ENCODE results near the gene NOVA2. TPM values are rescaled to one million over a fixed set of nuclear protein-coding genes. Genes with fewer than 3 reads are reported as not detected.

Gene NOVA2
- total and polyA plus RNA-seq, 4 donors, result 0.13 to 18.2 (median 8.1) TPM; not detected in 1

DNA sequence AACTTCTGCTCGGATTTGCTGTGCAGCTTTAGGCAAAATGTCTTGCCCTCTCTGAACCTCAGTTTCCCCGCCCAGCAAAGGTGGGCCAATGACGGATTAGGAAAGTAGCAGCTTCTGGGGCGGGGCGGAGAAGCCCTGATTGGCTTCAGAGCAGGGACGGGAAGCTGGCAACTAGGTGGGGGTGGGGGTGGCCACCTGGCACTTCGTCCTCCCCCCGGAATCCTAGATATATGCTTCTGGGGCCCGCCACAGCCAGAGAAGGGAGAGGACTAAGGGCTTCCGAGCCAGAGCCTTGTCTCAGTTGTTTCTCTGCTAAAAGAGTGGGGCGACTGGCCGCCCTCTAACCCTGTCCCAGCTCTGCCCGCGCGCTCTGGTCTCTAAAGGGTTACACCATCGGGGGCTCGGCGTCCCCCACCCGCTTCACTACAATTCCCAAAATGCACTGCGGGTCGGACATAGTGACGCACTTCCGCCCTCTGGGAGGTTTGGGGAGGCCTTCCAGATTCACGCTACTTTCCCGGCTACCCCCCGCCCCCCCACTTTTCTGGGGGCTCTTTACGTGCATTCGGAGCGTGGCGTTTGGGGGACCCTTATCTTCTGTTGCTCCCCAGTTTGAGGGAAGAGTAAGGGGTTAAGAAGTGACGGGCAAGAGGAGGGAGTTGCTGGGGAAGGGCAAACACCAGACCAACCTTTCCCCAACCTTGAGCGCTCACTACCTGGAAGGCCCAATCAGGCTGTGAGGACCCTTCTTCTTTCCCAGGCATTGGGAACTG, 87.1 kb downstream of the NOVA2 start:
- WGBS, 2 donors, result 0 to 1% methylated on average over 30 to 32 of the region's 32 CpGs
- peak; percentile 96 for ATAC-seq (ENCODE audit: low FRiP score)
- intact Hi-C loops (cut with DNase I), result no loop called here
- peak overlapping the region; percentile 77 to 88 for H3K4me3 ChIP-seq (ENCODE audit: low read length in 2 of 2)
- peak; percentile 94 to 96 for DNase-seq
- peaks cover 0 to 3% of the 10 kb centered on the region in 2 donors for H3K4me1 ChIP-seq (ENCODE audit: control insufficient read depth in 1 of 2, insufficient read depth in 2 of 2, low read length in 2 of 2)
- H3K9me3 ChIP-seq (ENCODE audit: control insufficient read depth, low read length), result no peaks in the 10 kb centered on the region
- H3K36me3 ChIP-seq (ENCODE audit: control insufficient read depth in 1 of 2, insufficient read depth in 2 of 2, low read length in 1 of 2), result no peaks in the 10 kb centered on the region
- H3K27ac ChIP-seq (ENCODE audit: low read depth in 1 of 2, low read length in 2 of 2), result peak overlapping the region; percentile 68 to 76
- H3K27me3 ChIP-seq (ENCODE audit: control insufficient read depth in 1 of 2, insufficient read depth in 2 of 2, low read length in 1 of 2), result no peaks in the 10 kb centered on the region

GRCh38 chr19:45885556-45886426, 87.9 kb downstream of the NOVA2 start, which contains the start of gene IRF2BP1:
Gene IRF2BP1 (minus strand): TSS chr19:45886141. CDS start chr19:45885774, 367 bp downstream.
- 0% methylated on average over 57 to 107 of the region's 107 CpGs for WGBS, 2 donors
- Histone ChIP-seq H3K4me3 (ENCODE audit: low read length in 2 of 2) (peak within 1 kb of the TSS; percentile 77 to 88), H3K4me1 (ENCODE audit: control insufficient read depth in 1 of 2, insufficient read depth in 2 of 2, low read length in 2 of 2) (peaks cover 0 to 3% of the 10 kb centered on the region in 2 donors), H3K36me3 (ENCODE audit: control insufficient read depth in 1 of 2, insufficient read depth in 2 of 2, low read length in 1 of 2) (no peaks in the 10 kb centered on the region), H3K9me3 (ENCODE audit: control insufficient read depth, low read length) (no peaks in the 10 kb centered on the region), H3K27ac (ENCODE audit: low read depth in 1 of 2, low read length in 2 of 2) (peak within 1 kb of the TSS; percentile 68 to 76), H3K27me3 (ENCODE audit: control insufficient read depth in 1 of 2, insufficient read depth in 2 of 2, low read length in 1 of 2) (no peaks in the 10 kb centered on the region)
- peak; percentile 95 to 96 for DNase-seq
- intact Hi-C loops (cut with DNase I), result no loop called here
- peak; percentile 93 for ATAC-seq (ENCODE audit: low FRiP score)

GRCh38 chr19:45884682-45885555, 88.7 kb downstream of the NOVA2 start:
- intact Hi-C loops (cut with DNase I), result loop anchor here in 1 of 2 donors (5.0 kb wide), 1 partner anchor 68 kb away; the partner anchor contains the start of gene RSPH6A
- no peaks in the 10 kb centered on the region for H3K9me3 ChIP-seq (ENCODE audit: control insufficient read depth, low read length)
- peak overlapping the region; percentile 59 to 88 for H3K4me3 ChIP-seq (ENCODE audit: low read length in 2 of 2)
- WGBS, 2 donors, result 53 to 54% methylated on average over 68 to 72 of the region's 72 CpGs
- H3K36me3 ChIP-seq (ENCODE audit: control insufficient read depth in 1 of 2, insufficient read depth in 2 of 2, low read length in 1 of 2), result no peaks in the 10 kb centered on the region
- no peak for DNase-seq
- H3K4me1 ChIP-seq (ENCODE audit: control insufficient read depth in 1 of 2, insufficient read depth in 2 of 2, low read length in 2 of 2), result peaks cover 0 to 3% of the 10 kb centered on the region in 2 donors
- ATAC-seq (ENCODE audit: low FRiP score), result no peak
- no peaks in the 10 kb centered on the region for H3K27me3 ChIP-seq (ENCODE audit: control insufficient read depth in 1 of 2, insufficient read depth in 2 of 2, low read length in 1 of 2)
- H3K27ac ChIP-seq (ENCODE audit: low read depth in 1 of 2, low read length in 2 of 2), result no peak overlapping the region

GRCh38 chr19:45883881-45884681, 89.6 kb downstream of the NOVA2 start:
- 84 to 87% methylated on average over 50 to 57 of the region's 57 CpGs for WGBS, 2 donors
- Histone ChIP-seq H3K27ac (ENCODE audit: low read depth in 1 of 2, low read length in 2 of 2) (no peak overlapping the region), H3K27me3 (ENCODE audit: control insufficient read depth in 1 of 2, insufficient read depth in 2 of 2, low read length in 1 of 2) (no peaks in the 10 kb centered on the region), H3K9me3 (ENCODE audit: control insufficient read depth, low read length) (no peaks in the 10 kb centered on the region), H3K36me3 (ENCODE audit: control insufficient read depth in 1 of 2, insufficient read depth in 2 of 2, low read length in 1 of 2) (no peaks in the 10 kb centered on the region), H3K4me3 (ENCODE audit: low read length in 2 of 2) (no peak overlapping the region), H3K4me1 (ENCODE audit: control insufficient read depth in 1 of 2, insufficient read depth in 2 of 2, low read length in 2 of 2) (peaks cover 0 to 3% of the 10 kb centered on the region in 2 donors)
- no peak for ATAC-seq (ENCODE audit: low FRiP score)
- DNase-seq, result no peak
- intact Hi-C loops (cut with DNase I), result loop anchor here in 1 of 2 donors (5.0 kb wide), 1 partner anchor 67 kb away; the partner anchor contains the start of gene RSPH6A

Small RNAs within 50 kb of the gene (microRNA-seq; reads per million reads assigned to microRNA genes)
- 47.7 to 67.3 reads per million in 2 donors for gene MIR769

Other genes with a start within 250 kb of the NOVA2 start
- 10 to 100 TPM; 12.7 to 15.5 TPM for gene FBXO46, start 243.0 kb downstream of the NOVA2 start, total RNA-seq
- gene FBXO46, start 243.0 kb downstream of the NOVA2 start, polyA plus RNA-seq, result 1 to 10 TPM; 1.9 to 5.1 TPM
- not detected for gene MEIOSIN, start 240.4 kb downstream of the NOVA2 start, total RNA-seq
- not detected for gene MEIOSIN, start 240.4 kb downstream of the NOVA2 start, polyA plus RNA-seq
- gene SIX5, start 204.6 kb downstream of the NOVA2 start, total RNA-seq, result 10 to 100 TPM; 17.8 to 27.3 TPM
- gene SIX5, start 204.6 kb downstream of the NOVA2 start, polyA plus RNA-seq, result 10 to 100 TPM in 1 of 2 donors, 1 to 10 TPM in 1; 8.1 to 34.4 TPM
- gene DMPK, start 191.4 kb downstream of the NOVA2 start, total RNA-seq, result 100 to 1,000 TPM; 155 to 215 TPM
- 100 to 1,000 TPM; 139 to 408 TPM for gene DMPK, start 191.4 kb downstream of the NOVA2 start, polyA plus RNA-seq
- 10 to 100 TPM; 70.7 TPM for gene DMWD, start 181.0 kb downstream of the NOVA2 start, total RNA-seq
- 10 to 100 TPM; 20.9 to 62.2 TPM for gene DMWD, start 181.0 kb downstream of the NOVA2 start, polyA plus RNA-seq
- under 1 TPM; 0.15 to 0.23 TPM for gene RSPH6A, start 158.6 kb downstream of the NOVA2 start, total RNA-seq
- not detected for gene RSPH6A, start 158.6 kb downstream of the NOVA2 start, polyA plus RNA-seq
- gene SYMPK, start 110.7 kb downstream of the NOVA2 start, total RNA-seq, result 10 to 100 TPM; 49.8 to 52.0 TPM
- 10 to 100 TPM; 22.4 to 98.6 TPM for gene SYMPK, start 110.7 kb downstream of the NOVA2 start, polyA plus RNA-seq
- under 1 TPM in 1 of 2 donors, not detected in 1; 0.23 TPM for gene FOXA3, start 109.5 kb downstream of the NOVA2 start, total RNA-seq
- gene FOXA3, start 109.5 kb downstream of the NOVA2 start, polyA plus RNA-seq, result 1 to 10 TPM in 1 of 2 donors, not detected in 1; 3.6 TPM
- gene IRF2BP1, start 87.7 kb downstream of the NOVA2 start, total RNA-seq, result 10 to 100 TPM; 15.6 to 17.7 TPM
- gene IRF2BP1, start 87.7 kb downstream of the NOVA2 start, polyA plus RNA-seq, result 10 to 100 TPM in 1 of 2 donors, 1 to 10 TPM in 1; 4.1 to 13.3 TPM
- gene MYPOP, start 71.3 kb downstream of the NOVA2 start, total RNA-seq, result 1 to 10 TPM; 5.6 to 7.3 TPM
- 1 to 10 TPM; 4.9 to 8.3 TPM for gene MYPOP, start 71.3 kb downstream of the NOVA2 start, polyA plus RNA-seq
- gene NANOS2, start 59.1 kb downstream of the NOVA2 start, total RNA-seq, result not detected
- gene NANOS2, start 59.1 kb downstream of the NOVA2 start, polyA plus RNA-seq, result not detected
- 10 to 100 TPM; 11.7 to 24.0 TPM for gene CCDC61, start 21.6 kb upstream of the NOVA2 start, total RNA-seq
- gene CCDC61, start 21.6 kb upstream of the NOVA2 start, polyA plus RNA-seq, result 10 to 100 TPM in 1 of 2 donors, under 1 TPM in 1; 0.50 to 19.4 TPM
- gene PGLYRP1, start 49.2 kb upstream of the NOVA2 start, total RNA-seq, result 1 to 10 TPM in 1 of 2 donors, not detected in 1; 1.4 TPM
- 1 to 10 TPM in 1 of 2 donors, not detected in 1; 1.9 TPM for gene PGLYRP1, start 49.2 kb upstream of the NOVA2 start, polyA plus RNA-seq
- not detected for gene IGFL4, start 67.1 kb upstream of the NOVA2 start, total RNA-seq
- not detected for gene IGFL4, start 67.1 kb upstream of the NOVA2 start, polyA plus RNA-seq
- not detected for gene IGFL3, start 150.8 kb upstream of the NOVA2 start, total RNA-seq
- not detected for gene IGFL3, start 150.8 kb upstream of the NOVA2 start, polyA plus RNA-seq
- gene IGFL2, start 174.4 kb upstream of the NOVA2 start, total RNA-seq, result under 1 TPM in 1 of 2 donors, not detected in 1; 0.36 TPM
- gene IGFL2, start 174.4 kb upstream of the NOVA2 start, polyA plus RNA-seq, result not detected